HEK293 (cell line): ENCODE data around the gene LETM1.

ENCODE experiments used
- CTCF ChIA-PET: fragments of 350-600 bp; formaldehyde crosslinking; extraction: SDS; loops from one replicate; lab custom pipeline; 2021; ENCODE audit warnings: antibody characterized with exemption; lab: Yijun Ruan, JAX
- POLR2A ChIA-PET: fragments of 300-600 bp; formaldehyde crosslinking; extraction: SDS; loops from one replicate; lab custom pipeline; 2020; ENCODE audit warnings: antibody characterized with exemption, inconsistent platforms; lab: Yijun Ruan, JAX
- H3K27ac ChIP-seq: fragments of 200-500 bp; sonication (Bioruptor generic); 2 replicates; pipeline ENCODE4 v1.5.1; 2014; ENCODE audit warnings: low read depth, low read length, control low read depth, inconsistent platforms; ENCODE audit errors: extremely low read depth
- H3K36me3 ChIP-seq, 2 experiments: fragments of 200-500 bp in 1 of 2; sonication (Bioruptor generic) in 1 of 2; 1 replicate in 1 of 2; 2 replicates in 1 of 2; pipeline ENCODE4 v1.5.1; 2014 to 2017; ENCODE audit warnings: inconsistent platforms in 2 of 2, low read length in 2 of 2; ENCODE audit not compliant: control insufficient read depth in 2 of 2, insufficient read depth in 1 of 2
- H3K4me1 ChIP-seq: fragments of 200-500 bp; sonication (Bioruptor generic); 2 replicates; pipeline ENCODE4 v1.5.1; 2014; ENCODE audit warnings: mild to moderate bottlenecking, low read length, inconsistent platforms; ENCODE audit not compliant: control insufficient read depth, insufficient read depth
- H3K4me3 ChIP-seq: 2 replicates; pipeline ENCODE4 v1.5.1; 2011; ENCODE audit warnings: low read depth, mild to moderate bottlenecking, control low read depth, low read length, moderate library complexity
- H3K9me3 ChIP-seq: fragments of 200-500 bp; sonication (Bioruptor generic); 2 replicates; pipeline ENCODE4 v1.5.1; 2014; ENCODE audit warnings: low read depth, low read length, inconsistent platforms; ENCODE audit not compliant: control insufficient read depth, insufficient read depth
- HOXC10 ChIP-seq: sonication (generic); formaldehyde crosslinking; IDR thresholded peaks from 2 replicates; pipeline ENCODE4 v1.8.1; 2023; ENCODE audit warnings: mild to moderate bottlenecking, missing genetic modification reagents
- KLF1 ChIP-seq: fragments of 450-650 bp; formaldehyde crosslinking; IDR thresholded peaks from 2 replicates; pipeline ENCODE4 v1.5.1; 2016; ENCODE audit warnings: missing biosample characterization, missing genetic modification characterization
- OVOL3 ChIP-seq: fragments of 450-650 bp; formaldehyde crosslinking; IDR thresholded peaks from 2 replicates; pipeline ENCODE4 v1.5.1; 2016; ENCODE audit warnings: missing biosample characterization, missing genetic modification characterization
- ZNF121 ChIP-seq: fragments of 450-650 bp; formaldehyde crosslinking; IDR thresholded peaks from 2 replicates; pipeline ENCODE4 v1.5.1; 2016; ENCODE audit warnings: missing biosample characterization, missing genetic modification characterization
- ZNF16 ChIP-seq: fragments of 450-650 bp; formaldehyde crosslinking; IDR thresholded peaks from 2 replicates; pipeline ENCODE4 v1.5.1; 2016; ENCODE audit warnings: low read depth, missing biosample characterization, missing genetic modification characterization
- ZNF274 ChIP-seq, 2 experiments: fragments of 200-500 bp in 1 of 2; fragments of 450-650 bp in 1 of 2; sonication (Bioruptor generic) in 1 of 2; formaldehyde crosslinking in 1 of 2; IDR thresholded peaks; 2 replicates each; pipeline versions ENCODE4 v1.5.1 to v1.6.1; 2014 to 2016; ENCODE audit warnings: borderline replicate concordance in 1 of 2, inconsistent platforms in 1 of 2, low read length in 1 of 2, missing biosample characterization in 1 of 2, missing genetic modification characterization in 1 of 2
- ZNF404 ChIP-seq: fragments of 450-650 bp; formaldehyde crosslinking; IDR thresholded peaks from 2 replicates; pipeline ENCODE4 v1.5.1; 2017; ENCODE audit warnings: missing biosample characterization, missing genetic modification characterization
- ZNF555 ChIP-seq: fragments of 450-650 bp; formaldehyde crosslinking; conservative IDR thresholded peaks from 2 replicates; pipeline ENCODE4 v1.5.1; 2017; ENCODE audit warnings: missing biosample characterization, mild to moderate bottlenecking, missing genetic modification characterization, inconsistent platforms
- ZNF561 ChIP-seq: fragments of 450-650 bp; IDR thresholded peaks from 2 replicates; pipeline ENCODE4 v1.5.1; 2018; ENCODE audit warnings: missing biosample characterization, missing genetic modification characterization, borderline replicate concordance
- ZNF623 ChIP-seq: fragments of 450-650 bp; formaldehyde crosslinking; IDR thresholded peaks from 2 replicates; pipeline ENCODE4 v1.5.1; 2016; ENCODE audit warnings: missing biosample characterization, missing genetic modification characterization
- ZNF658 ChIP-seq: fragments of 450-650 bp; formaldehyde crosslinking; IDR thresholded peaks from 2 replicates; pipeline ENCODE4; 2016; ENCODE audit warnings: missing biosample characterization, missing genetic modification characterization
- TF ChIP-seq, protein P1 (sequence below): fragments of 450-650 bp; formaldehyde crosslinking; IDR thresholded peaks from 2 replicates; pipeline ENCODE4 v1.5.1; 2016; ENCODE audit warnings: missing biosample characterization, missing genetic modification characterization
- TF ChIP-seq, protein P2 (sequence below): fragments of 450-650 bp; formaldehyde crosslinking; IDR thresholded peaks from 2 replicates; pipeline ENCODE4 v1.5.0; 2017; ENCODE audit warnings: missing biosample characterization, missing genetic modification characterization, borderline replicate concordance
- TF ChIP-seq, protein P3 (sequence below): fragments of 450-650 bp; IDR thresholded peaks from 2 replicates; pipeline ENCODE4 v1.5.1; 2018; ENCODE audit warnings: missing biosample characterization, missing genetic modification characterization

LETM1 gene

DNA sequence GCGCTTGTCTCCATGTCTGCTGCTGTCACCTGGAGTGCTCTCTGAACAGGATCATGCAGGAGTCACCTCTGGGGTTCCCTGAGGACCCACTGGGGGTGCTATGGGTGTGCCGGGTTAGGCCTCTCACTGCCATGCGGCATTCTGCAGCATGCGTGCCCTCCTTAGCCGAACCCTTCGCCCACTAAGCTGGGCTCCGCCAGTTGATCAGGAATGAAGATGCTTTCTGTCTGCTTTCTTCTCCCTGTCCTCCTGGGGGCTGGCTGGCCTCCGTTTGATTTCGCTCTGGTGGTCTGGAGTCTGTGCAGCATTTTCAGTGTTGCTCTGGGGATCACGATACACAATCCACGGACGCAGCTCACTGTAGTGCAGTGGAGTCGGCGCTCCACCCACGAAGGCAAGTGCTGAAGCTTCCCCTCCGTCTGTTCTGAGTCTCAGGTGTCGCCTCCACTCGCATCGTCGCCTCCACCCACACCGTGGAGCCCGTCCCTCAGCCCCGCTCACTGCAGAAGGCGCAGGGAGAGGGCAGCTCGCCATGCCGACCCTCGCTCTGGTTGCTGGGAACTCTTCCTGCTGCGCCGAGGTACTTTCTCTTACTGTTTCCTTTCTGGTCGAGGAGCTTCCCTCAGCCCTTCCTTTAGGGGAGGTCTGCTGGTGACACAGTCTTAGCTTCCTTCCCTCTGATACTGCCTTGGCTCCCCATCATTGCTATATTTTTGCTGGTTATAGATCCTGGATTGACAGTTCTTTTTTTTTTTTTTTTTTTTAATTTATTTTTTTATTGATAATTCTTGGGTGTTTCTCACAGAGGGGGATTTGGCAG, 29.2 kb downstream of the LETM1 start:
- POLR2A ChIA-PET = interaction anchor here (0.7 kb wide), 1 partner anchor 32 kb away, joined by 5 read pairs; no protein-coding TSS in a partner anchor
- H3K4me1 ChIP-seq = no peaks in the 10 kb centered on the region
- H3K4me3 ChIP-seq = no peak overlapping the region
- CTCF ChIA-PET = interaction anchor here (0.5 kb wide), 1 partner anchor 66 kb away, joined by 4 read pairs; no protein-coding TSS in a partner anchor
- H3K27ac ChIP-seq = no peak overlapping the region
- H3K9me3 ChIP-seq = no peaks in the 10 kb centered on the region
- TF ChIP-seq, protein P1, sequence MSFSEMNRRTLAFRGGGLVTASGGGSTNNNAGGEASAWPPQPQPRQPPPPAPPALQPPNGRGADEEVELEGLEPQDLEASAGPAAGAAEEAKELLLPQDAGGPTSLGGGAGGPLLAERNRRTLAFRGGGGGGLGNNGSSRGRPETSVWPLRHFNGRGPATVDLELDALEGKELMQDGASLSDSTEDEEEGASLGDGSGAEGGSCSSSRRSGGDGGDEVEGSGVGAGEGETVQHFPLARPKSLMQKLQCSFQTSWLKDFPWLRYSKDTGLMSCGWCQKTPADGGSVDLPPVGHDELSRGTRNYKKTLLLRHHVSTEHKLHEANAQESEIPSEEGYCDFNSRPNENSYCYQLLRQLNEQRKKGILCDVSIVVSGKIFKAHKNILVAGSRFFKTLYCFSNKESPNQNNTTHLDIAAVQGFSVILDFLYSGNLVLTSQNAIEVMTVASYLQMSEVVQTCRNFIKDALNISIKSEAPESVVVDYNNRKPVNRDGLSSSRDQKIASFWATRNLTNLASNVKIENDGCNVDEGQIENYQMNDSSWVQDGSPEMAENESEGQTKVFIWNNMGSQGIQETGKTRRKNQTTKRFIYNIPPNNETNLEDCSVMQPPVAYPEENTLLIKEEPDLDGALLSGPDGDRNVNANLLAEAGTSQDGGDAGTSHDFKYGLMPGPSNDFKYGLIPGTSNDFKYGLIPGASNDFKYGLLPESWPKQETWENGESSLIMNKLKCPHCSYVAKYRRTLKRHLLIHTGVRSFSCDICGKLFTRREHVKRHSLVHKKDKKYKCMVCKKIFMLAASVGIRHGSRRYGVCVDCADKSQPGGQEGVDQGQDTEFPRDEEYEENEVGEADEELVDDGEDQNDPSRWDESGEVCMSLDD = no peak
- TF ChIP-seq, protein P2, sequence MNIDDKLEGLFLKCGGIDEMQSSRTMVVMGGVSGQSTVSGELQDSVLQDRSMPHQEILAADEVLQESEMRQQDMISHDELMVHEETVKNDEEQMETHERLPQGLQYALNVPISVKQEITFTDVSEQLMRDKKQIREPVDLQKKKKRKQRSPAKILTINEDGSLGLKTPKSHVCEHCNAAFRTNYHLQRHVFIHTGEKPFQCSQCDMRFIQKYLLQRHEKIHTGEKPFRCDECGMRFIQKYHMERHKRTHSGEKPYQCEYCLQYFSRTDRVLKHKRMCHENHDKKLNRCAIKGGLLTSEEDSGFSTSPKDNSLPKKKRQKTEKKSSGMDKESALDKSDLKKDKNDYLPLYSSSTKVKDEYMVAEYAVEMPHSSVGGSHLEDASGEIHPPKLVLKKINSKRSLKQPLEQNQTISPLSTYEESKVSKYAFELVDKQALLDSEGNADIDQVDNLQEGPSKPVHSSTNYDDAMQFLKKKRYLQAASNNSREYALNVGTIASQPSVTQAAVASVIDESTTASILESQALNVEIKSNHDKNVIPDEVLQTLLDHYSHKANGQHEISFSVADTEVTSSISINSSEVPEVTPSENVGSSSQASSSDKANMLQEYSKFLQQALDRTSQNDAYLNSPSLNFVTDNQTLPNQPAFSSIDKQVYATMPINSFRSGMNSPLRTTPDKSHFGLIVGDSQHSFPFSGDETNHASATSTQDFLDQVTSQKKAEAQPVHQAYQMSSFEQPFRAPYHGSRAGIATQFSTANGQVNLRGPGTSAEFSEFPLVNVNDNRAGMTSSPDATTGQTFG = no peak
- TF ChIP-seq KLF1 (tag by site-specific recombination) (no peak), ZNF16 (0 out of 2 replicates have a peak, but pooled peaks have one; percentile 39), ZNF121 (tag by site-specific recombination) (no peak), ZNF561 (tag by site-specific recombination) (no peak), ZNF658 (tag by site-specific recombination) (no peak)
- H3K36me3 ChIP-seq = peaks cover 0 to 76% of the 10 kb centered on the region in 2 experiments; a peak in 2 of 3 replicates

DNA sequence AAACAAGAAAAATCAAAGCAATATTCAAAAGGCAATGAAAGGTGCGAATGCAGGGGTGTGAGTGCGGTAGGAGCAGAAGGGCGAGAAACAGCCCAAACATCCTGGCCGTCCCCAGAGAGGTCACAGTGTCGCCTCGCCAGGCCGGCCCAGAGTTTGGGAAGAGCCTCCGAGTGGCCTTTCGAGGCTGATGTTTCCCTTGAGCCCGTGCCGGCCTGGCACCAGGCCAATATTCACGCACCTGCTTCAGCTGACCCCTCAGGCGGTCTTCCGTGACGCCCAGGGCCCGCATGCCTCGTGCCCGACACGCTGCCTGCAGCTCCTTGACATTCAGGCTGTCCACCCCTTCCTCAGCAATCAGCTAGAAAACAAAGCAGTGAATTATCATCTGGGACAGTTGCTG, 30.6 kb downstream of the LETM1 start:
- no peaks in the 10 kb centered on the region for H3K9me3 ChIP-seq
- no peaks in the 10 kb centered on the region for H3K4me1 ChIP-seq
- peaks cover 0 to 70% of the 10 kb centered on the region in 2 experiments; a peak in 2 of 3 replicates for H3K36me3 ChIP-seq
- no peak overlapping the region for H3K27ac ChIP-seq
- H3K4me3 ChIP-seq = no peak overlapping the region
- ChIA-PET CTCF (no interaction called here), POLR2A (no interaction called here)
- no peak for TF ChIP-seq ZNF623 (tag by site-specific recombination)
- TF ChIP-seq, protein P3, sequence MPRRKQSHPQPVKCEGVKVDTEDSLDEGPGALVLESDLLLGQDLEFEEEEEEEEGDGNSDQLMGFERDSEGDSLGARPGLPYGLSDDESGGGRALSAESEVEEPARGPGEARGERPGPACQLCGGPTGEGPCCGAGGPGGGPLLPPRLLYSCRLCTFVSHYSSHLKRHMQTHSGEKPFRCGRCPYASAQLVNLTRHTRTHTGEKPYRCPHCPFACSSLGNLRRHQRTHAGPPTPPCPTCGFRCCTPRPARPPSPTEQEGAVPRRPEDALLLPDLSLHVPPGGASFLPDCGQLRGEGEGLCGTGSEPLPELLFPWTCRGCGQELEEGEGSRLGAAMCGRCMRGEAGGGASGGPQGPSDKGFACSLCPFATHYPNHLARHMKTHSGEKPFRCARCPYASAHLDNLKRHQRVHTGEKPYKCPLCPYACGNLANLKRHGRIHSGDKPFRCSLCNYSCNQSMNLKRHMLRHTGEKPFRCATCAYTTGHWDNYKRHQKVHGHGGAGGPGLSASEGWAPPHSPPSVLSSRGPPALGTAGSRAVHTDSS = no peak
- no peak for TF ChIP-seq HOXC10 (CRISPR knock-in tag)
- no peak for TF ChIP-seq OVOL3 (tag by site-specific recombination)
- TF ChIP-seq, protein P2 = no peak
- no peak for TF ChIP-seq ZNF404 (tag by site-specific recombination)
- no peak for TF ChIP-seq ZNF274 (IDR thresholded peaks at IDR 0.05; ENCODE audit: low read length)
- no peak for TF ChIP-seq ZNF274 (tag by site-specific recombination; IDR thresholded peaks at IDR 0.05; ENCODE audit: borderline replicate concordance)
- no peak for TF ChIP-seq ZNF555
